HG03354 (cell line): ENCODE measurements around the gene CBX1.
"Not testable (repeated sequence)": the region's sequence is repeated elsewhere in the genome, so short reads cannot be mapped to it uniquely, and the experiment has no call there.

ENCODE experiments used
- ATAC-seq: cut with Tn5 transposase; IDR thresholded peaks from one replicate; pipeline ENCODE4 v1.9.1; 2021; ENCODE audit warnings: mild to moderate bottlenecking; ENCODE audit not compliant: unreplicated experiment, poor library complexity, severe bottlenecking

Gene CBX1

DNA sequence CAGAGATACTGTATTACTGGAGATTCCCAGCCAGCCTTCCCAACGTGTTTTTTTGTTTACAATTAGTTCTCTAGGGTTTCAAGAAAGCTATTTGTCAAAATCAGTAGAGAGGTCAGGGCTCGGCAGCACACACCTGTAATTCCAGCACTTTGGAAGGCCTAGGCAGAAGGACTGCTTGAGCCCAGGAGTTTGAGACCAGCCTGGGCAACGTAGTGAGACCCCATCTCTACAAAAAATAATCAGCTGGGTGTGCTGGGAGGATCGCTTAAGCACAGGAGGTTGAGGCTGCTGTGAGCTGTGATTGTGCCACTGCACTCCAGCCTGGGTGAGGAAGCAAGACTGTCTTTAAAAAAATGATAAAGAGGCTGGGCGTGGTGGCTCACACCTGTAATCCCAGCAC, 19.4 kb downstream of the CBX1 start:
- no peak for ATAC-seq

DNA sequence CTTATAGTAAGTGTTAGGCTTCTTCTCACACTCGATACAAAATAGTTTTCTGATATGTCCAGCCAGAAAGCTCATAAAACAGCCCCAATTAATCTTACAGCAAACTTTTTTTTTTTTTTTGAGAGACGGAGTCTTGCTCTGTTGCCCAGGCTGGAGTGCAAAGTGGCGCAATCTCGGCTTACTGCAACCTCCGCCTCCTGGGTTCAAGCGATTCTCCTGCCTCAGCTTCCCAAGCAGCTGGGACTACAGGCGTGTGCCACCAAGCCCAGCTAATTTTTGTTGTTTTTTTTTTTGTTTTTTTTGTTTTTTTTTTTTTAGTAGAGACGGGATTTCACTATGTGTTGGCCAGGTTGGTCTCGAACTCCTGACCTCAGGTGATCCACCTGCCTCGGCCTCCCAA, 24.1 kb downstream of the CBX1 start:
- ATAC-seq = not testable (repeated sequence)

DNA sequence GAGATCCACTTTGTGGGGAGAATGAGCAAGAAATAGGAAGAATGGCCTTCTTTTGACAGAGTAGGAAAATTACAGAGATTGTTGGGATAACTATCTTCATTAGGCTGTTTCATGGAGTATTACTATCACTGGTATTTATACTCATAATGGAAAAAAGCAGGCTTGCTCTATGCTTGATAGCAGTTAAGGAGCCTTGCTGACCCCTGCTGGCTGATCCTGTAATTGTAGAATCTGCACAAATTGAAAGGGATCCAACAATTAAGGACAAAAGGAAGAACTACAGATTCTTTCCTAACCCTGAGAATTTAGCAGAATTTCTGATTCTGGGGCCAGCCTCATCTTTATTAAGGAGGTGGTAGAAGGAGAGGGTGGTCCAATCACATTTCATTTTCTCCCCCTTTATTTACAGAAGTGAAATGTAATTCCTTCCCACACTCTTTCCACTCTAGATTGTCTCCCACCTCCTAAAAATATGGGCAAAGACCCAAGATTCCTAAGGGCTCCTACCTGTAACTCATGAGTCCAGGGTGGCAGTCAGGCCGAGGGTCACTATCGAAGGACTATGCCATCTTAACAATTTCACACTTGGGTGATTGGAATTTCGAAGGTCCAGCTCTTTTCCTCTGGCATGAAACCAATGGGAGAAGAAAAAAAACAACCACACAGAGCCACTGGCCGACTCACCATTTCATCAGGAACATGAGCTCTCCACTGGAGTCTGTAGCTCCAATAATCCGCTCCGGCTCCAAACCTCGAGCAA, 26.8 kb downstream of the CBX1 start:
- no peak for ATAC-seq

DNA sequence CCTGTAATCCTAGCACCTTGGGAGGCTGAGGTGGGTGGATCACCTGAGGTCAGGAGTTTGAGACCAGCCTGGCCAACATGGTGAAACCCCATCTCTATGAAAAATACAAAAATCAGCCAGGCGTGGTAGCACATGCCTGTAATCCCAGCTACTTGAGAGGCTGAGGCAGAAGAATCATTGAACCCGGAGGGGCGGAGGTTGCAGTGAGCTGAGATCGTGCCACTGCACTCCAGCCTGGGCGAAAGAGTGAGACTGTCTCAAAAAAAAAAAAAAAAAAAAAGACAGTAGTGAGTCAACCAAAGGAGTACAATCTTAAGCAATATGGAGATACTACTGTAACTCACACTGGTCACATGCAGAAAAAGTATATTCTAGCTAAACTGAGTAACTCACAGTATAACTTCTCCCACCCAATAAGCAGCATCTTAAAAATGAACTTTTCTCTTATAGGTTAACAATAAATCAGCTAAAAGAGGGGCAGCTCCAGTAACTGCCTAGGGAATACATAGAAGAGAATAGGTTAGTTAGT, 27.6 kb downstream of the CBX1 start:
- not testable (repeated sequence) for ATAC-seq

DNA sequence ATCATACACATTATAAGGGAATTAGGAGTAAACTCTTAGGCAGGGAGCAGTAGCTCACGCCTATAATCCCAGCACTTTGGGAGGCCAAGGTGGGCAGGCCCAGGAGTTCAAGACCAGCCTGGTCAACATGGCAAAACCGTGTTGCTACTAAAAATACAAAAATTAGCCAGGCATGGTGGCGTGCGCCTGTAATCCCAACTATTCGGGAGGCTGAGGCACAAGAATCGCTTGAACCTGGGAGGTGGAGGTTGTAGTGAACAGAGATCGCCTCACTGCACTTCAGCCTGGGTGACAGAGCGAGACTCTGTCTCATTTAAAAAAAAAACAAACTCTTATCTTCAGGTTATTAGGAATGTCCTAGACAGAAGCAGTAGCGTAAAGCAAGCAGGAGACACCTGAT, 28.5 kb downstream of the CBX1 start:
- ATAC-seq = not testable (repeated sequence)

DNA sequence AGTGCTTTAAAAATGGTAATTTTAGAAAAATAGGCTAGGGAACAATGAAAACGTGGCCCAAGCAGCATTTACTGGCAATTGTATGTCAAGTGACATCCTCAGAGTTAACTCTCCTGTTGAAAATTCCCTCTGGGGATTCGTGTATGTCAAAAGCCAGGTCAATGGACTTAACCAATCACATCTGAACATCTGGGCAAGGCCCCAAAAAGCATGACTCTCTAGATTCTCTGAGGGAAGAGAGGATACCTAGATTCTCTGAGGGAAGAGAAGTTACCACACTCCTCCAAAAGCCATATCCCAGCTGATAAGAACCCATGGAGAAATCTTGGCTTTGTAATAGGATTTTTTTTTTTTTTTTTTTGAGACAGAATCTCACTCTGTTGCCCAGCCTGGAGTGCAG, 29.6 kb downstream of the CBX1 start:
- no peak for ATAC-seq

DNA sequence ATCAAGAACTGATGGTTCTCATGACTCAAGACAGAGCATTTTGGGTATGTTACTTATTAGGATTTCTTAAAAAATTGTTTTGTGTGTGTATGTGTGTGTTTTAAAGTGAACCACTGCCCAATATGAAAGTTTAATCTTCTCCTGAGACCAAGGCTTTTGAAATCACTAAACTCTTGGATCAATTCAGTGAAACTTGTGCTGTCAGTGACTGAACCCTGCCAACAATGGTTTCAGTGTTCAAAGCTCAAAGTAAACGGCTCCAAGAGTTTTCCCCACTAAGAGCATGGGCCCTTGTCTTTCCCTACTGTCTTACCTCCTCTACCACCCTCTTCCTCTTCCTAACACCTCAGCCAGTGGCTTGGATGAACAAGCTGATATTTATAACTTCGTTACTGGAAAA, 31.1 kb downstream of the CBX1 start:
- no peak for ATAC-seq

DNA sequence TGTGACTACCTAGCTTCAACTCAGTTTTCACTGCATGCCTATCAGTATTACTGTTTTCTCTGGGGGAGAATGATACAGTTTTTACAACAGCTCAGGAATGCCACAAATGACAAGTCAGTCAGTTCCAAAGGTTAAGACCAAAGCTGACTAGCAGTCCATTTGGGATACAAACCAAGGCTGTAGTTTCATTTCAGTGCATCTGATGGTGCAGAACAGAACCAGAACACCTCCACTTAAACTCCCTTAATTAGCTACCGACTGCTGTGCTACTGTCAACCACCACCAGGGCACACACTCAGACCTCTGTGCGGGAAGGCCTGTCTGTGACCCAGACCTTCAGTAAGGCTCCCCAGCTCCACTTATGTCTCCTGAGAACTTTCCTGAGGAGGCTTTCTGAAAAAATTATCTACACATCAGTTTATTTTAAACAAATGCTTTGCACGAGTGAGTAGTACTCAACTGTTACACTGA, 32.8 kb downstream of the CBX1 start:
- no peak for ATAC-seq

DNA sequence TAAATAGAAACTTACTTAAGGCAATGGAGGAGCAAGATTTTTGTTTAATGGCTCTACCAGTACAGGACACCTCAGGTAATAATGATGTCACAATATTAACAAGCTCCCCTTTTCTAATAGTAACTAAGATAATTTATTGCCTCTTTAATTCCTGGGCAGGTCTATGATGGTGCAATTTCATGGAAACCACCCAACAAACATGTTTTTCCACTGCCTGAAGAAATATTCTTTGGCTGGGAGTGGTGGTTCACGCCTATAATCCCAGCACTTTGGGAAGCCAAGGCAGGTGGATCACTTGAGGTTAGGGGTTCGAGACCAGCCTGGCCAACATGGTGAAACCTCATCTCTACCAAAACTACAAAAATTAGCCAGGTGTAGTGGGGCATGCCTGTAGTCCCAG, 33.5 kb downstream of the CBX1 start:
- not testable (repeated sequence) for ATAC-seq

DNA sequence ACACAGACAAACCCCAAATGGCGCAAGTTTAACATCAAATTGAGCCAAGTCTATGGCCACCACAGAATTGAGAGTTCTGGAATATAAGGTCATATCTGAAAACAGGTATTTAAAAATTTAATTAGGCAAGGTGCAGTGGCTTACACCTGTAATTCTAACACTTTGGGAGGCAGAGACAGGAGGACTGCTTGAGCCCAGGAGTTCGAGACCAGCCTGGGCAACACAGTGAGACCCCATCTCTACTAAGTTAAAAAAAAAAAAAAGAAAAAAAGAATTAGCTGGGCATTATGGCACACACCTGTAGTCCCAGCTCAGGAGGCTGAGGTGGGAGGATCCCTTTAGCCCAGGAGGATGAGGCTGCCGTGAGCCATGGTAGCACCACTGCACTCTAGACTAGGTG, 34.0 kb downstream of the CBX1 start:
- no peak for ATAC-seq

DNA sequence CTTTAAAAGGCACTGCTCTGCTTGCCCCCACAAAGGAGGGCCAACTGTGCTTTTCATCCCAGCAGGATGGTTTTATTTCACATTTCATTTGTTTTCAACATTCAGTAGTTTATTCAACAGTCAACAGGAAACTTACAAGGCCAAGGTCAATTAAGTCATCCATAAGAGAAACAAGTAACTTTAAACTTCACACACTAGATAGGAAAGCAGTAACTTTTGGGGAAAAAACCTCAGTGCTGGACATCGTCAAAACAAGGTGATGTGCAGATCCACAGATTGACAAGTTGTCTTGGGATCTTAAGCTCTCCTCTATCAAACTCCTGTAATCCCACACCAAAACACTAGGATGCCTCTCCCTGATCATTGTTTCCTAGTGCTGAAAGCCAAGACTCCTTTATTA, 34.6 kb downstream of the CBX1 start:
- no peak for ATAC-seq

DNA sequence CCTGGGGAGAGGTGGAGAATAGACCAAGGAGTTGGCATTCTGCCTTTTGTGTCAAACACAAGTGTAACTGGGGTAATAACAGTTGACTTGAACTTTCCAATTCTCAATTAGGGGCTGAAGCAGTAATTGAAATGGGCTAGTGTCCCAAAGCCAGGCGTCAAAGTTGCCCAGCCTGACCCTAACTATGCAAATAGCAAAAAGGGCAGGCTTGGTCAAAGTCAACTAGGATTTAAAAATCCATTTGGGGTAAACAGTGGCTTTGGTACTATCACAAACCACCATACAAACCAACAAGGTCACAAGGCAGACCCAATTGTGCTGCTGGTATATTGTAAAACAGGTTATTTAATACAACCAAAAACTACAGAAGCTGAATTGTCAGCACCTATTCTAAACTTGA, 35.1 kb downstream of the CBX1 start:
- no peak for ATAC-seq

DNA sequence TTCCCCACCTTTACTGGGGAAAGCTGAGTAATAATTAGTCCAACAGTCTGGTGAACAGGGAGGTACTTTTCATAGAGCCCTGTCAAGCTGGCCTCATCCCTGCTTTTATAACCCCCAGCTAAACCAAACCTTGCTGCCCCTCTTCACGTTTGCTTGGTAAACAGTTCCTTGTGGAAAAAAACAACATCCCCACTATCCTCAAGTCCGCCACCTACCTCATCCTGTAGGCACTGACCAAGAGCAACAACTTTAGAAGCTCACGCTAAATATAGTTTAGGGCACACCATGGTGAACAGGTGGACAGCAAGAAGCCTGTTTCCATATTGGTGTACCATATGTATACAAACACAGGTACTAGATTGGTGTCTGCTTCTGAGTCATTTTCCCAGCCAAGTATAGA, 36.6 kb downstream of the CBX1 start:
- ATAC-seq = no peak

DNA sequence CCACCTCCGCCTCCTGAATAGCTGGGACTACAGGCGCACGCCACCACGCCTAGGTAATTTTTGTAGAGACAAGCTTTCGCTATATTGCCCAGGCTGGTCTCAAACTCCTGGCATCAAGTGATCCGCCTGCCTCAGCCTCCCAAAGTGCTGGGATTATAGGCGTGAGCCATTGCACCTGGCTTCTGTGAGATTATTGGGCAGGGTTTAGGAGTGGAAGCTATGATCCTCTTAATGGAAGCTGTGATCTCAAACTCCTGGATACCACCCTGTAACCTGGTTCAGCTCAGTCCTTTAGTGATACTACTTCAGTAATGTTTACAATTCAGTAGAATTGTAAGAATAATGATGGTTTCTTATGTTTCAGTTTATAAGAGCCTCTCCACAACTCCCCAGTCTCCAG, 39.0 kb downstream of the CBX1 start:
- ATAC-seq = no peak

DNA sequence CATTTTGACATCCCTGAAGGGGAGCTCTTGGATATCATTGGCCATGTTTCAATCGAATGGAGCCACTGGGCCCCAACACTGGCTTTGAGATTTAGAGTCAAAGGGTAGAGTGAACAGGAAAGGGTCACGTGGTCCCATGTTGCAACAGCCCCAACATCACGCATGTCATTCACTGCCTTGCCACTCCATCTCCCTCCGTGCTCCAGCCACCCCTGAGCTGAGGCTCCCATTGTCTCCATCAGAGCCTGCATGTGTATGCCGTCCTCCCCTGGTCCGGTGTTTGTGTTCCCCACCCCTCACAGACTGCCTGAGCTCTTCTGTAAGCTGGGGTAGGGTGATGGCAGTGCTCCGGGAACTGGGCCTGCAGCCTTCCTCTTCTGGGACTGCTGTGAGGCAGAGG, 41.0 kb downstream of the CBX1 start:
- ATAC-seq = no peak

DNA sequence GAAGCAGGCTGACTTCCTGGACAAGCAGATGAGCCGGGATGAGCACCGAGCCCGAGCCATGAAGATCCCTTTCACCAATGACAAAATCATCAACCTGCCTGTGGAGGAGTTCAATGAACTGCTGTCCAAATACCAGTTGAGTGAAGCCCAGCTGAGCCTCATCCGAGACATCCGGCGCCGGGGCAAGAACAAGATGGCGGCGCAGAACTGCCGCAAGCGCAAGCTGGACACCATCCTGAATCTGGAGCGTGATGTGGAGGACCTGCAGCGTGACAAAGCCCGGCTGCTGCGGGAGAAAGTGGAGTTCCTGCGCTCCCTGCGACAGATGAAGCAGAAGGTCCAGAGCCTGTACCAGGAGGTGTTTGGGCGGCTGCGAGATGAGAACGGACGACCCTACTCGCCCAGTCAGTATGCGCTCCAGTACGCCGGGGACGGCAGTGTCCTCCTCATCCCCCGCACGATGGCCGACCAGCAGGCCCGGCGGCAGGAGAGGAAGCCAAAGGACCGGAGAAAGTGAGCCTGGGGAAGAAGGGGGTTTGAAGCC, 42.1 kb downstream of the CBX1 start:
- ATAC-seq = no peak

DNA sequence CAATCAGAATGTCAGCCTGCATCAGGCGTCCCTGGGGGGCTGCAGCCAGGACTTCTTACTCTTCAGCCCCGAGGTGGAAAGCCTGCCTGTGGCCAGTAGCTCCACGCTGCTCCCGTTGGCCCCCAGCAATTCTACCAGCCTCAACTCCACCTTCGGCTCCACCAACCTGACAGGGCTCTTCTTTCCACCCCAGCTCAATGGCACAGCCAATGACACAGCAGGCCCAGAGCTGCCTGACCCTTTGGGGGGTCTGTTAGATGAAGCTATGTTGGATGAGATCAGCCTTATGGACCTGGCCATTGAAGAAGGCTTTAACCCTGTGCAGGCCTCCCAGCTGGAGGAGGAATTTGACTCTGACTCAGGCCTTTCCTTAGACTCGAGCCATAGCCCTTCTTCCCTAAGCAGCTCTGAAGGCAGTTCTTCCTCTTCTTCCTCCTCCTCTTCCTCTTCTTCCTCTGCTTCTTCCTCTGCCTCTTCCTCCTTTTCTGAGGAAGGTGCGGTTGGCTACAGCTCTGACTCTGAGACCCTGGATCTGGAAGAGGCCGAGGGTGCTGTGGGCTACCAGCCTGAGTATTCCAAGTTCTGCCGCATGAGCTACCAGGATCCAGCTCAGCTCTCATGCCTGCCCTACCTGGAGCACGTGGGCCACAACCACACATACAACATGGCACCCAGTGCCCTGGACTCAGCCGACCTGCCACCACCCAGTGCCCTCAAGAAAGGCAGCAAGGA, 42.7 kb downstream of the CBX1 start:
- no peak for ATAC-seq

DNA sequence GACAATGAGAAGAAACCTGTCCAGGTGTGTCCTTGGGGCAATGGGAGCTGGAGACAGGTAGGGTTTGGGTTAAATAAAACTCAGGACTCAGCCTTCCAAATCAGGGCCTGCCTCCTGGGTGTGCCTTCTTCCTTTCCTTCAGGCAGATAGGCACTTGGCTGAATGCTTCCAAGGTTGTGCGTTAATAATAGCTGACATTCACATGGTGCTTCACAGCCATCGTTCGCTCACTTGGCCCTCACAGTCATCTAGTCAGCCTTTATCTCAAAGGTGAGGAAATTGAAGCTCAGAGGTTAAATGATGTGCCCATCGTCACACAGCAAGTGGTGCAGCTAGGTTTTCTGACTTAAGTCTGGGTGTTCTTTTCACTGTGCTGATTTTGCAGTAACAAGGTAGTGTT, 43.7 kb downstream of the CBX1 start:
- ATAC-seq = no peak

DNA sequence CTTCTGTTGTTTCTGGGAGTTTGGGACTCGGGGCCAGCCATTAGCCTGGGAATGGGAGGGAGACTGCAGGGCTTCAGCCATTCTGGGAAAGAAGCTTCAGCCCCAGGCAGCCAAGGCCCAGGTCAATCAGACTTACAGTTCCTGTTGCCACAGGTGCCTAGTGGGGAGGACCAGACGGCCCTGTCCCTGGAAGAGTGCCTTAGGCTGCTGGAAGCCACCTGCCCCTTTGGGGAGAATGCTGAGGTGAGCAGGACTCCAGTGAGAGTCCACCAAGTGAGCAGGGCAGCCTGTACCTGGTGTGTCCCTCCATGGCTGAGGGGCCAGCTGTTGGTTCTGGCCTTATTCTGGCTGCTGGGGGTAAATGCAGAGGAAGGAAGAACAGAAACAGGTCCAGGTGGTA, 44.4 kb downstream of the CBX1 start:
- ATAC-seq = no peak

DNA sequence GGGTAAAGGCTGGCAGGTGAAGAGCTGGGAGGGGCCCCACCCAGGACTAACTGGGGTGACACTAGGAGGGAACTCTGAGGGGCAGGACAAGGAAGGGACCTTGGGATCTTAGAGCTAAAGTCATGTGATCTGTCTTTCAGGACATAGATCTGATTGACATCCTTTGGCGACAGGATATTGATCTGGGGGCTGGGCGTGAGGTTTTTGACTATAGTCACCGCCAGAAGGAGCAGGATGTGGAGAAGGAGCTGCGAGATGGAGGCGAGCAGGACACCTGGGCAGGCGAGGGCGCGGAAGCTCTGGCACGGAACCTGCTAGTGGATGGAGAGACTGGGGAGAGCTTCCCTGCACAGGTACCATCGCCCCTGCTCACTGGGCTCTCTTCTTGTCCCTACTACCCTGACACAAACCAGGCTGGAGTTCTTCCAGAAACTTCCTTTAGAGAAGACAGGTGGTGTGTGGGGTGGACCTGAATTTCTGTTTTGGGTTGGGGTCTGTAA, 45.0 kb downstream of the CBX1 start:
- no peak for ATAC-seq
